ENCODE data around the gene SFTPA1. TPM values are rescaled to one million over a fixed set of nuclear protein-coding genes. Genes with fewer than 3 reads are reported as not detected.
"Not testable (repeated sequence)": the region's sequence is repeated elsewhere in the genome, so short reads cannot be mapped to it uniquely, and the experiment has no call there.

SFTPA1 gene
- total and polyA plus RNA-seq, 3 donors from 2014 or later, result not detected

DNA sequence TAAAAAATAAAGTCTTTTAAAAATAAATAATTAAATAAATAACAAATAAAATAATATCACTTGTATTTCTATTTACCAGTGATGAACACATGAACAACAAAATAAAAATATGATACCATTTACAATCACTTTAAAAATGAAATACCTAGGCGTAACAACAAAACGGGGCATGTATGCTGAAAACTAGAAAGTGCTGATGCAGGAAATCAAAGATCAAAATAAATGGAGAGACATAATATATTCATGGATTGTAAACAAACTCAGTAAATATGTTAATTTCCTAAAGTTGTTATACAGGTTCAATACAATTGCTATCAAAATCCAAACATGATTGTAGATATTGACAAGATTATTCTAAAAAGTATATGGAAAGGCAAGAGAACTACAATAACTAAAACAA, 31.4 kb upstream of the SFTPA1 start:
- H3K36me3 ChIP-seq (ENCODE audit: low read depth, missing control alignments), result no peaks in the 10 kb centered on the region
- no peak overlapping the region for H3K27ac ChIP-seq
- TF ChIP-seq POLR2A (IDR thresholded peaks at IDR 0.05) (no peak), CTCF (IDR thresholded peaks at IDR 0.05) (no peak)
- H3K9me3 ChIP-seq, result no peaks in the 10 kb centered on the region
- no peaks in the 10 kb centered on the region for H3K4me1 ChIP-seq
- 86 to 99% methylated on average over 2 of the region's 2 CpGs for WGBS, 2 donors
- DNase-seq, result no peak
- intact Hi-C loops (cut with DNase I; ENCODE audit: low total_unique reads), result no loop called here
- H3K27me3 ChIP-seq, result no peaks in the 10 kb centered on the region
- no peak overlapping the region for H3K4me3 ChIP-seq

DNA sequence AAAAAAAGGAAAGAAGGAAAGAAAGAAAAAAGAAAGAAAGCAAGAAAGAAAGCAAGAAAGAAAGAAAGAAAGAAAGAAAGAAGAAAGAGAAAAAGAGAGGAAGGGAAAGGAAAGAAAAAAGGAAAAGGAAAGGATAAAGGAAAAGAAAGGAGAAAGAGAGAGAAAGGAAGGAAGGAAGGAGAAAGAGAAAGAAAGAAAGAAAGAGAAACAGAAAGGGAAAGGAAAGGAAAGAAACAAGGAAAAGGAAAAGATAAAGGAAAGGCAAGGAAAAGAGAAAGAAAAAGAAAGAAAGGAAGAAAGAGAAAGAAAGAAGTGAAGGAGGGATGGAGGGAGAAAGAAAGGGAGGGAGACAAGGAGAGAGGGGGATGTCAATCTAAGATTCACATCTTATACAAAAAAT, 29.7 kb upstream of the SFTPA1 start:
- H3K4me1 ChIP-seq, result no peaks in the 10 kb centered on the region
- no peaks in the 10 kb centered on the region for H3K9me3 ChIP-seq
- intact Hi-C loops (cut with DNase I; ENCODE audit: low total_unique reads), result no loop called here
- TF ChIP-seq POLR2A (IDR thresholded peaks at IDR 0.05), result no peak
- TF ChIP-seq CTCF (IDR thresholded peaks at IDR 0.05), result no peak
- H3K27me3 ChIP-seq, result no peaks in the 10 kb centered on the region
- H3K27ac ChIP-seq, result no peak overlapping the region
- no peaks in the 10 kb centered on the region for H3K36me3 ChIP-seq (ENCODE audit: low read depth, missing control alignments)
- DNase-seq, result no peak
- H3K4me3 ChIP-seq, result no peak overlapping the region

GRCh38 chr10:79582096-79582495, 28.6 kb upstream of the SFTPA1 start:
- Histone ChIP-seq H3K9me3 (no peaks in the 10 kb centered on the region), H3K4me3 (no peak overlapping the region), H3K36me3 (ENCODE audit: low read depth, missing control alignments) (no peaks in the 10 kb centered on the region), H3K4me1 (no peaks in the 10 kb centered on the region), H3K27ac (no peak overlapping the region), H3K27me3 (no peaks in the 10 kb centered on the region)
- no peak for TF ChIP-seq CTCF (IDR thresholded peaks at IDR 0.05)
- DNase-seq, result no peak
- intact Hi-C loops (cut with DNase I; ENCODE audit: low total_unique reads), result no loop called here
- whole genome bisulfite sequencing, 2 donors, result 93 to 95% methylated on average over 5 to 6 of the region's 6 CpGs

DNA sequence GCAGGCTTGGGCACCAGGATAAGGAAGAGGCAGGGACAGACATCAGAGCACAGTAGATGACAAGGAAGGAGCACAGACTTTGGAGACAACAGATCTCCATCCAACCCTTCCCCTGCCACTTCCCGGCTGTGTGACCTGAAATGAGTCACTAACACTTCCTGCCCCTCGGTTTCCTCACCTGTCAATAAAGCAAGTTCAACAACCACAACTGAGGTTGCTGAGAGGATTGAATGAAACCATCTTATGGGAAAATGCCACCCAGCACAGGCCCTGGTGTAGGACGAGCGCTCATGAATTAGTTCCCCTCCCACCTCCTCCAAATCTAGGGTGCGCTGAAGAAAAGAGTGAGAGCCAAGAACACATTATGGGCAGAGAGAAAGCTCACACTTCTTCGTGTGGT, 27.8 kb upstream of the SFTPA1 start:
- H3K27me3 ChIP-seq; H3K4me3 ChIP-seq; H3K4me1 ChIP-seq; DNase-seq; H3K9me3 ChIP-seq; intact Hi-C loops (cut with DNase I; ENCODE audit: low total_unique reads); H3K36me3 ChIP-seq (ENCODE audit: low read depth, missing control alignments); H3K27ac ChIP-seq: not testable (repeated sequence)
- 74 to 83% methylated on average over 1 to 3 of the region's 6 CpGs for WGBS, 2 donors

DNA sequence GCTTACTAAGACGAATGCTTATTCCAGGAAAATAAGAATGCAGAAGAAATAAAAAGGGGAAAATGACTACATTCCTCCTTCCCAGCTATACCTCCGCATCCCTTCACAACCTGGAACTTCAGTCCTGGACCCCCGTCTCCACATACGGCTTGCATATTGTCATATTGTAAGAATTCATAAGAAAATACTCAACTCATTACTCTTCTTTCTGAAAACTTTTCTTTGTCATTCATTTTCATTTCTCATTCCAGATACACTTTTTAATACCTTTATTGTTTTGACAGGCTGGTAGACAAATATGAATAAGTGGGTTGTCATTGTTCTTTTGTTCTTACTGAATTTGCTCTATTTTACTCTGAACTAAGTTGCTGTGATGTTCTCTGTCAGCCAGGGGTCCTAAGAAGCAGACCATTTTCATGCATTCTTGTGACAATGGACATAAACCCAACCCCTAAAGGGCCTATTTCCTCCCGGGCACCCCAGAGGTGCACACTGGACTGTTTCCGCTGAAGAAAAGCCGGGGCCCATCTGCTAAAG, 27.2 kb upstream of the SFTPA1 start:
- H3K27me3 ChIP-seq, result no peaks in the 10 kb centered on the region
- TF ChIP-seq CTCF (IDR thresholded peaks at IDR 0.05), result no peak
- no peak for TF ChIP-seq POLR2A (IDR thresholded peaks at IDR 0.05)
- 89 to 95% methylated on average over 7 of the region's 7 CpGs for WGBS, 2 donors
- DNase-seq, result no peak
- no peak overlapping the region for H3K27ac ChIP-seq
- intact Hi-C loops (cut with DNase I; ENCODE audit: low total_unique reads), result no loop called here
- no peaks in the 10 kb centered on the region for H3K36me3 ChIP-seq (ENCODE audit: low read depth, missing control alignments)
- no peaks in the 10 kb centered on the region for H3K4me1 ChIP-seq
- H3K4me3 ChIP-seq, result no peak overlapping the region
- H3K9me3 ChIP-seq, result no peaks in the 10 kb centered on the region

All from testis (tissue), 3 donors.